Measurements from ENCODE around the gene C3orf22. TPM values are rescaled to one million over a fixed set of nuclear protein-coding genes. Genes with fewer than 3 reads are reported as not detected.

The C3orf22 gene
- total and polyA plus RNA-seq, 9 of the 15 experiments (the other 6 are each of a cell fraction or from before 2014, with no cell fraction given), result not detected

DNA sequence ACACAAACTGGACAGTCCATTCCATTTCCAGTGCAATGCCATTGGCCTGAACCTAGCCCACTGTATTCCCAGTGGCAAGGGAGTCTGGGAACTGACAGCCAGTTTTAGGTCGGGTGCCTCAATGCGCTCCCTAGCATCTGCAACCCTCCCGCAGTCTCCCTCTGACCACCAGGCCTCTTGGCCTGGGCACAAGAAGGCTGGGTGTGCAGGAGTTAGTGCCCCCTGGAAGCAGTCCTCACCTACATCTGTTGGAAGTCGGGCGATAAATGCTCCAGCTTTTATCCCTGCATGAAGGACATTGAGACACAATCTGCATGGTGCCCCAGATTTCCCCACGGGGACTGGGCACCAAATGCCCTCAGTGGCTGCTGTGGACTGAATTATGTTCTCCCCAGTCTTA is 12.7 kb downstream of the C3orf22 start:
- ChIA-PET CTCF (ENCODE audit: low intra/inter-chr PET ratio) (no interaction called here), POLR2A (interaction anchor here (0.8 kb wide), 1 partner anchor 9 kb away, joined by 5 read pairs; no protein-coding TSS in a partner anchor)
- intact Hi-C loops (cut with micrococcal nuclease) (no loop called here), in situ Hi-C loops (cut with MboI) (no loop called here)
- FAIRE-seq (no peak), DNase-seq (ENCODE audit: extremely low read depth in 1 of 4, low spot score in 3 of 4) (no peak), ATAC-seq (no peak)
- peaks cover 0 to 33% of the 10 kb centered on the region in 2 experiments; a peak in 3 of 5 replicates for H3K27me3 ChIP-seq (ENCODE audit: control insufficient read depth in 2 of 2, insufficient read depth in 2 of 2, low read length in 2 of 2)
- H3K4me2 ChIP-seq (ENCODE audit: insufficient read depth, low read length), result no peak overlapping the region
- no peaks in the 10 kb centered on the region for H3K9me3 ChIP-seq (replicated peaks; ENCODE audit: control insufficient read depth, insufficient read depth, low read depth, low read length)
- H3K4me3 ChIP-seq, result no peak overlapping the region
- no peak overlapping the region for H2AFZ ChIP-seq (ENCODE audit: low read depth, low read length)
- TF ChIP-seq, protein P1, sequence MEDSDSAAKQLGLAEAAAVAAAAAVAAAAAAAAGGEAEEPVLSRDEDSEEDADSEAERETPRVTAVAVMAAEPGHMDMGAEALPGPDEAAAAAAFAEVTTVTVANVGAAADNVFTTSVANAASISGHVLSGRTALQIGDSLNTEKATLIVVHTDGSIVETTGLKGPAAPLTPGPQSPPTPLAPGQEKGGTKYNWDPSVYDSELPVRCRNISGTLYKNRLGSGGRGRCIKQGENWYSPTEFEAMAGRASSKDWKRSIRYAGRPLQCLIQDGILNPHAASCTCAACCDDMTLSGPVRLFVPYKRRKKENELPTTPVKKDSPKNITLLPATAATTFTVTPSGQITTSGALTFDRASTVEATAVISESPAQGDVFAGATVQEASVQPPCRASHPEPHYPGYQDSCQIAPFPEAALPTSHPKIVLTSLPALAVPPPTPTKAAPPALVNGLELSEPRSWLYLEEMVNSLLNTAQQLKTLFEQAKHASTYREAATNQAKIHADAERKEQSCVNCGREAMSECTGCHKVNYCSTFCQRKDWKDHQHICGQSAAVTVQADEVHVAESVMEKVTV (CRISPR knock-in tag; IDR thresholded peaks at IDR 0.05), result no peak
- no peak for TF ChIP-seq RBM14 (IDR thresholded peaks at IDR 0.05; ENCODE audit: borderline replicate concordance, insufficient read depth, low read depth, low read length)
- no peak for TF ChIP-seq ZNF644 (tag; IDR thresholded peaks at IDR 0.05; ENCODE audit: low read depth)
- no peak for TF ChIP-seq PRDM10 (IDR thresholded peaks at IDR 0.05; ENCODE audit: partially characterized antibody)
- TF ChIP-seq ZNF175 (CRISPR knock-in tag; IDR thresholded peaks at IDR 0.05; ENCODE audit: low read depth), result no peak
- no peak for TF ChIP-seq ZBTB1 (CRISPR knock-in tag; IDR thresholded peaks at IDR 0.05; ENCODE audit: borderline replicate concordance, low read depth)
- no peak for TF ChIP-seq SMARCA4 (IDR thresholded peaks at IDR 0.05)
- TF ChIP-seq MEF2A (IDR thresholded peaks at IDR 0.05; ENCODE audit: control insufficient read depth, low read depth, low read length), result no peak
- TF ChIP-seq SMAD2 (IDR thresholded peaks at IDR 0.05; ENCODE audit: low read depth, low read length), result no peak
- H3K36me3 ChIP-seq (ENCODE audit: control insufficient read depth, insufficient read depth, low read length), result no peaks in the 10 kb centered on the region
- no peak overlapping the region for H3K9ac ChIP-seq (ENCODE audit: insufficient read depth in 1 of 2, low read depth in 2 of 2, low read length in 2 of 2)
- H3K27ac ChIP-seq (ENCODE audit: extremely low read depth, low read depth, low read length), result no peak overlapping the region
- no TSS peak for BruUV-seq (replicated peaks)
- no peaks in the 10 kb centered on the region for H3K9me1 ChIP-seq (ENCODE audit: control insufficient read depth, insufficient read depth, low read length)
- H3K4me1 ChIP-seq (replicated peaks in 1 of 2; ENCODE audit: control insufficient read depth in 2 of 2, insufficient read depth in 2 of 2, low read length in 2 of 2), result peaks cover 3 to 9% of the 10 kb centered on the region in 2 experiments
- H3K79me2 ChIP-seq (ENCODE audit: control insufficient read depth, insufficient read depth, low read length), result no peaks in the 10 kb centered on the region
- WGBS (ENCODE audit: insufficient coverage, low coverage, missing lambda C conversion rate), result 7% methylated on average over 6 of the region's 6 CpGs
- H4K20me1 ChIP-seq (replicated peaks; ENCODE audit: control insufficient read depth, insufficient read depth, low read length), result no peaks in the 10 kb centered on the region

All from K562 (cell line).